ENCODE results near the gene MEF2D.

Gene MEF2D

GRCh38 chr1:156436141-156437036 lies 64.2 kb downstream of the MEF2D start:
- DNase-seq (ENCODE audit: low read depth in 1 of 2, low spot score in 1 of 2), result no peak
- Histone ChIP-seq H3K4me3 (replicated peaks; ENCODE audit: insufficient read depth, low read length) (no peak overlapping the region), H3K27me3 (ENCODE audit: insufficient read depth, poor library complexity, severe bottlenecking) (peaks cover 92% of the 10 kb centered on the region), H3K27ac (replicated peaks) (no peak overlapping the region)
- no peak for TF ChIP-seq SPI1 (IDR thresholded peaks at IDR 0.05; ENCODE audit: borderline replicate concordance, low read depth)
- no peak for TF ChIP-seq POLR2AphosphoS5 (IDR thresholded peaks at IDR 0.05; ENCODE audit: low read depth)
- no peak for TF ChIP-seq REST (IDR thresholded peaks at IDR 0.05; ENCODE audit: insufficient replicate concordance, low read depth)
- no peak for TF ChIP-seq GABPA (IDR thresholded peaks at IDR 0.05; ENCODE audit: low read depth)
- TF ChIP-seq CTCF (IDR thresholded peaks at IDR 0.05; ENCODE audit: insufficient read depth, low read length), result no peak

- Histone ChIP-seq H3K27ac (replicated peaks) (no peak overlapping the region), H3K27me3 (ENCODE audit: insufficient read depth, poor library complexity, severe bottlenecking) (peaks cover 89% of the 10 kb centered on the region), H3K4me3 (replicated peaks; ENCODE audit: insufficient read depth, low read length) (no peak overlapping the region)
- no peak for DNase-seq (ENCODE audit: low read depth in 1 of 2, low spot score in 1 of 2)
- TF ChIP-seq SPI1 (IDR thresholded peaks at IDR 0.05; ENCODE audit: borderline replicate concordance, low read depth) (no peak), CTCF (IDR thresholded peaks at IDR 0.05; ENCODE audit: insufficient read depth, low read length) (no peak), POLR2AphosphoS5 (IDR thresholded peaks at IDR 0.05; ENCODE audit: low read depth) (no peak), GABPA (IDR thresholded peaks at IDR 0.05; ENCODE audit: low read depth) (no peak), REST (IDR thresholded peaks at IDR 0.05; ENCODE audit: insufficient replicate concordance, low read depth) (no peak)
These were observed 64.9 kb downstream of the MEF2D start for GRCh38 chr1:156435545-156436140.

GRCh38 chr1:156434989-156435544 lies 65.5 kb downstream of the MEF2D start:
- no peak overlapping the region for H3K27ac ChIP-seq (replicated peaks)
- no peak overlapping the region for H3K4me3 ChIP-seq (replicated peaks; ENCODE audit: insufficient read depth, low read length)
- no peak for TF ChIP-seq GABPA (IDR thresholded peaks at IDR 0.05; ENCODE audit: low read depth)
- no peak for TF ChIP-seq CTCF (IDR thresholded peaks at IDR 0.05; ENCODE audit: insufficient read depth, low read length)
- no peak for TF ChIP-seq POLR2AphosphoS5 (IDR thresholded peaks at IDR 0.05; ENCODE audit: low read depth)
- TF ChIP-seq REST (IDR thresholded peaks at IDR 0.05; ENCODE audit: insufficient replicate concordance, low read depth), result no peak
- TF ChIP-seq SPI1 (IDR thresholded peaks at IDR 0.05; ENCODE audit: borderline replicate concordance, low read depth), result no peak
- no peak for DNase-seq (ENCODE audit: low read depth in 1 of 2, low spot score in 1 of 2)
- H3K27me3 ChIP-seq (ENCODE audit: insufficient read depth, poor library complexity, severe bottlenecking), result peaks cover 86% of the 10 kb centered on the region

Data from HL-60 (cell line).